HG02642 (cell line): Measurements from ENCODE around the gene YES1.
"Not testable (repeated sequence)": the region's sequence is repeated elsewhere in the genome, so short reads cannot be mapped to it uniquely, and the experiment has no call there.

Experiments
- ATAC-seq: cut with Tn5 transposase; IDR thresholded peaks from one replicate; pipeline ENCODE4 v1.9.1; 2021; ENCODE audit warnings: mild to moderate bottlenecking; ENCODE audit not compliant: unreplicated experiment, poor library complexity

Gene YES1

DNA sequence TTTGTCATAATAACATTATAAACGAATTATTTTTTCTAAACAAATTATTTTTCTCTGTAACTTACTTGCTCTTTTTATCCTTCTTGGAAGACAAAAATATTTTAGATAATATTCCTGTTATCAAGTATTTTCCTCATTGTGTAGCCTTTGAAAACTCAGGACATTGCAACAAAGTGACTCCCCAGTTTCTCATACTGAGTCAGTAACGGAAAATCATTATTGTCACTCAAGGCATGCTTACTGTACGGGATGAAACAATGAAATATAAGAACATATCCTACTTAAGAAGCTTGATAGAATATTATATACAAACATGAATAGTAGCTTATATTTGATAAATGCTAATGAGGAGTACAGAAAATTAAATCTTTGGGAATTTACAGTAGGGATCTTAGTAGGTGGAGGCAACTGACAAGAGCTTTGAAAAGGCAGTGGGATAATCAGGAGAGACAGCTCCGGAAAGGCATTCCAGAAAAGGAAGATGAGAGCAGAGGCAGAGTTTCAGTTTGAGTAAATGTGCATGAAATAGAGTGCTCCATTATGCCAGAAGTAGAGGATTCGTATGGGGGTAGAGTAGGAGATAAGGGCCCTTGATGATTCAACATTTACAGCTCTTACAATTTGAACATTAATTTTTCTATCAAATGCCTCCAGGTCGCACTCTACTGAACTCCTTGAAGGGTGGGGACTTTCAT, 14.0 kb upstream of the YES1 start:
- no peak for ATAC-seq

DNA sequence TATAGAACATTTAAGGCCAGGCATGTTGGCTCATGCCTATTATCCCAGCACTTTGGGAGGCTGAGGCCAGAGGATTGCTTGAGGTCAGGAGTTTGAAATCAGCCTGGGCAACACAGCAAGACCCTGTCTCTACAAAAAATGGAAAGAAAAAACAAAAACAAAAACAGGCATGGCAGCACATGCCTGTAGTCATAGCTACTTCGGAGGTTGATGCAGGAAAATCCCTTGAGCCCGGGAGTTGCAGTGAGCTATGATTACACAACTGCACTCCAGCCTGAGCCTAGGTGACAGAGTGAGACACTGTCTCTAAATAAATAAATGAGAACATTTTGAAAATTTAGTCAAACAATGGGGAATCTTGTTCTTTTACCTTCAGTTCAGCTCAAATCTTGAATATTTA, 12.1 kb upstream of the YES1 start:
- no peak for ATAC-seq

DNA sequence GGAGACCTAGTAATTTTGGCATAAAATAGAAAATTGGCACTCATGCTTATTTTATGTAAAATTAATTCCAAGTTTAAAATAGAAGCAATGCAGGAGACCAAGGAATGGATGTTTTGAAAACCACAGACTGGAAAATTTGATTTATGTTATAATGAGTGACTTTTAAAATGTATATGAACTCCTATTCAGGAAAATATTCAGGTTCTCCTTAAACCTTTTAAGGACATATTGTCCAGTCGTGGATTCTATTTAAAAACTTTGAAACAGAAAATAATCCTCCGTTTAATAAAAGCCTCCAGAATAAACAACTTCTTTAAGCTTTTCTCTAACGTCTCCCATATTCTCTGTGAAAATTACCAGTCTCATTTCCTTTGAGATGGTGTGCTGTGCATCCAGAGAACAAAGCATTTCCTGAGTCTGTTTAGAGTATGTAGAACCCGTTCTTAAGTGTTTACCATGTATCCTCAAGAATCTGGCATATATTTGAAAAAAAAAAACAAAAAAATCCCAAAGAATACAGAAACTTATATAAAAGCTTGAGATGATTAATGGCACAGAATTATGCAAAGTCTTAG, 8.6 kb upstream of the YES1 start:
- no peak for ATAC-seq

DNA sequence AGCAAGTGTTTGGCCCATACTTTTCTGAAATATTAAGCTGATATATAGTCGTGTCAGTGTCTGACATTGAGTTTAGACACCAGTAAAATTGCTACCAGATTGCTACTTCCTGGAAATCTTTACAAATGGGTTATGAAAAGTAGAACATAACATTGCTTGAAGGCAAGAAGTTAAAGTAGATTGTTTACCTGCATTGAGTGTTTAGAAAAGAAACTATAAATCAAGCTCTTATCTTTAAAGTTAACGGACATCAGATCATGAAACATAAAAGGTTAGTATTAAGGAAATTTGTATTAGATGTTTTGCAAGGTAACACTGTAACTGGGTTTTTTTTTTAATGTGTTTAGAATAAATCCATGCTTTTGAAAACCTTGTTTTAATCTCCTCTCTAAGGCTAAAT, 4.8 kb upstream of the YES1 start:
- ATAC-seq, result no peak

DNA sequence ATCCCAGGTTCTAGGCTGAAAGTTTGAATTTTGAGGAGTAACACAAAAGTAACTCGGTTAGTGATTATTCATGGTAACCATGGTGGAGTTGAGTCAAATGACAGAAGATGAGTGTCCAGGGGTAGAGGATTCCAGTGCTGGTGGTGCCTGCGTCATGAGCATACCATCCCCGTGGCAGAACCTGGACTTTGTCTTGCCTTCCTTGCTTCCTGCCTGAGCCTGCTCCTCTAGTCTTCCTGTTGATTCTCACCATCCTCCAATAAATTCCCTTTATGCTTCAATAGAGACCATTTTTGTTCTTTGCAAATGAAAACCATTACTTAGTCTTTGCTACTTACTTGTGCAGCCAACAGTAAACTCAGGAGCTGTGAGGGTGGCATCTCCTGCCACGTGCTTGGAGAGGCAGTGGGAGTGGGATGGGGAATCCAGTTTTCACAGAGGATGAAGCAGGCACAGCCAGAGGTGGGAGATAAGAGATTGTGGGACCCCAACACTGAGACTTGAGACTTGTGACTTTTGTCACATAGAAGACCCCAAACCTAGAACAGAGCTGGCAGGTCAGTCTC, 4.1 kb upstream of the YES1 start:
- no peak for ATAC-seq

DNA sequence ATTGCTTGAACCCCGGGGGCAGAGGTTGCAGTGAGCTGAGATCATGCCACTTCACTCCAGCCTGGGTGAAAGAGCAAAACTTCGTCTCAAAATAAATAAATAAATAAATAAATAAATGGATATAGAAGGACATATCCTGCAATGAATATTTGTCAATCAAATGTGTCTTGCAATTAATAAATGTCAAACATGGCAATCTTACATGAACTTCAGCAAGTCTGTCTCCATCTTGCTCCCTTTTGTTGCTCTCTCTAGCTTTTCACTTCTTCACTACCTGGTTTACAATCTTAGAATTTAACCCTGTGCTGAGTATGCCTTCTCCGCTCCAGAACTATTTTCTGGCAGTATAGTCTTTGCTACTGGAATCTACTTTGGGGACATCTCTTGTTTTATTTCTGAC, 3.3 kb upstream of the YES1 start:
- no peak for ATAC-seq

DNA sequence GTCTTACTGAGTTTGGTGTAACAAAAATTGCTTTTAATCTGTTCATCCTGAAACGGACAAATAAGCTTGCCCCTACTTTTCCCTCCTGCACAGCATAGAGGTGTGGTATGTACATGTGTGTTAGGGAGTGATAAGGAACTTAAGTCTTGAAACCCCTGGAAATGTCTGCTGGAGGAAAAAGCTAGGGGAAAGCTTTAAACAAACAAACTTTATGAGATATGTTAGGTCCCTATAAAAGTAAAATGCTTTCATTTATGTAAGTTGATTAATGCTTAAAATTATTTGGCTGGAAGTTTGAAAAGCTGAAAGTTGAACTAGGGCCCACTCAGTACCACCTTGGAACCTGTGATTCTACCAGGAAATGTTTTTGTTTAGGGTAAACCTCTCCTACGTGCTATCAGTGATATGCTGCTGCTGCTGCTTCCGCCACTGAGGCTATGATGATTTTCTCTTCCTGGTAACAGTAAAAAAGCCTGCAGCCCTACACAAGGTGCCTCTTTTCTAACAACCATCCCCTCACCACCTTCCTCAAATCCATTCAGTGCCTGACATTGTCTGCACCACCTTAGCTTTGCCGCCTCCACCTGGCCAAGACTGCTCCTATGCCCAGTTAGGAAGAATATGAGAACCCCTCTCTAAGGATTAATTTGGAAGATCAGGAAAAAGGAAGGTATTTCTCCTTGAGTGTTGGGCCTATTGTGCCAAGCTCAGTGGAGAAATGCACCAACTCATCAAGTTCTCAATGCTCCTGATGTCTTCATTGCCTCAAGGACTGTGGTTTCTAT, 2.5 kb upstream of the YES1 start:
- no peak for ATAC-seq

DNA sequence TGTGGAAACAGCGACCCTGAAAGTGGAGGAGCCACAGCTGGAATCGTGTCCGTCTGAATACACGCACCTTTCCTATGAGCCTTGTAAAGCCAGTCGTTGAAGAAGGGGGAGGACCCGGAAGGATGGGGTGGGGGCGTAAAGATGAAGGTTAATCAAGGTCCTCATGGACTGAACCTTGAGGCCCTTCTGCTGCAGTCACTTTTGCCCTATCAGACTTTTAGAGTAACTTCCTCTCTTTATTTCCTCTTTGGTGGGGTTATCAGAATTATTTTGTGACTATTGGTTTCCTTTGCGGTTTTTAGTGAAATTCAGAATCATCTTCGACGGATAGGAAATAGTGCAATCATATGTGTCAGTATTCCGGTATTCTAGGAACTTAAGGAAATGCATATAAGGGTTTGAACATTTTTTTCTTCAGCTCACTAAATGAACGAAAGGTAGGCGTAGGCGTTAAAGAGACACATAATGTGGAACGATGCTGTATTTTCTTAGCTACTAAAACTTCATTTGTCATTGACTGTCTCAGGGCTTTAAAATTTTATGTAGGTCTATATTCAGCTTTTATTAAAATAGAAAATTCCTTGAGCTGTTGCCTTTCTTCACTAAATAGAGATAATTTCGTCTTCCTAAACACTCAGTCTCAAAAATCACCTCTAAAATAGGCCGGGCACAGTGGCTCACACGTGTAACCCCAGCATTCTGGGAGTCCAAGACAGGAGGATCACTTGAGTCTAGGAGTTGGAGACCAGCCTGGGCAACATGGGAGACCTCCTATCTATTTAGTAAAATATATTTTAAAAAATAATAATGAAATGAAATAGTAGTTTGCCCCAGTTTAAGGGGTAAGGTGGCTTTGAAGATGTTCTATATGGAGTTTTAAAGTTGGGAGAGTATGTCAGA, 1.4 kb upstream of the YES1 start:
- no peak for ATAC-seq

DNA sequence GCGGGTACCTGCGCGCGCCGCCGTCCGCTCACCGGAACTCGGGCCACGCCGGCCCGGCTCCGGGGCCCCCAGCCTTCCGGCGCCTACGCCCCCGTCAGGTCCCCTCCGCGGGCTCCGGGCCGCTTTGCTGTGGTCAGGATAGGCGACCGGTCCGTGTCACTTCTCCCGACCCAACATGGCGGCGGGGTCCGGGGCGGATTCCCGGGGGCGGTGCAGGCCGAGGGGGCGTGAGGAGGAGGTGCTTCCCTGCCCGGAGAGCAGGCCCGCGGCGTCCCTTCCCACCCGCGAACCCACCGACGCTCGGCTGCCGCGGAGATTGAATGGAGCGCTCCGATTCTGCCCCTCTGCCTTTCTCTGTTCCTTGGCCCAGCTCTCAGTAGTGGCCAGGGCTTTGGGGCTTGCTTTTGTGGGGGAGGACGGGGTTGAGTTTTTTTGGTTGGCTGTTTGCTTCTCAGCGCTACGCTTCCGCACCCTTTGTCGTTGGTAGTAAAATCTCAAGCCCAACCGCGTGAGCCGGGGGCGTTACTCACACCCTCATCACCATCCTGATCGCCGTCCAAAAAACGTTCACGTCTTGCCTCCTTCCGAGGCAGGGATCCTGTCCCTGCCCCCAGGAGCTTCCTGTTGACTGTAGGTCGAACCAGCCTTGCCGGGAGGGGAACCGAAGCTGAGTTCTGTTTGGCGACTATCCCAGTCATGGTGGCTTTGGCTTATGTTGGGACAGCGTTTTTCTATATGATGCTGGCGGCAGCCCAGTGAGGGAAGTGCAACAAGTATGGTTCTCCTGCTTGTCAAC, 532 bp upstream of the YES1 start:
- peak; percentile 62 for ATAC-seq

DNA sequence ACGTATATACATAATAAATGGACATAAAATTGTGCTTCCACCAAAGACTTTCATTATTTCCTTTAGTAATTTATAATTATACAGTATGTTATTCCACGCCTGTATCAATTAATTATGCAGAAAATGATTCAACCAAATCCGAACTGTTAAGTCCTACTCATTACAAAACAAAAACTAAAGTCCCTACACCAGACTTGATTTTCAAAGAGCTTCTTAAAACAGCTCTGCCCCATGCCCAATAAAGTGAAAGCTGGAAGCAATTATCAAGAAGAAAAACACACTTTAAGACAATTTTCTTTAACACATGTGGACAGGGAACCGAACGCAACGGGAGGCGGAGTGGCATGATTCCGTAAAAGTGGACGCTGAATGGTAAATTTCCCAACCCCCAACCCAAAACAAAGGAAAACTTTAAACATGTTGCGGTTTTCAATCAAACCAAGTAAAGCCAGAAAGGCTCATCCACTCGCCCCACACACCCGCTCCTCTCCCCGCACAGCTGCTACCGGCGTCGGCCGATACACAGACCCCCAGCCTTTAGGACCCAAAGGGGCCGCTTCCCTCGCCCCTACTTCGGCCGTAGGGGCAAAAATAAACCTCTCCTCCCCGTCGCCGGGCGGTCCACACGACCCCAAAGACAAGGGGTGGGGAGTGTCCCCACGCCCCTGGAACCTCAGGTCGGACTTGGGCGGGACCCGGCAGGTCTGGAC, 705 bp downstream of the YES1 start:
- peak; percentile 25 for ATAC-seq

DNA sequence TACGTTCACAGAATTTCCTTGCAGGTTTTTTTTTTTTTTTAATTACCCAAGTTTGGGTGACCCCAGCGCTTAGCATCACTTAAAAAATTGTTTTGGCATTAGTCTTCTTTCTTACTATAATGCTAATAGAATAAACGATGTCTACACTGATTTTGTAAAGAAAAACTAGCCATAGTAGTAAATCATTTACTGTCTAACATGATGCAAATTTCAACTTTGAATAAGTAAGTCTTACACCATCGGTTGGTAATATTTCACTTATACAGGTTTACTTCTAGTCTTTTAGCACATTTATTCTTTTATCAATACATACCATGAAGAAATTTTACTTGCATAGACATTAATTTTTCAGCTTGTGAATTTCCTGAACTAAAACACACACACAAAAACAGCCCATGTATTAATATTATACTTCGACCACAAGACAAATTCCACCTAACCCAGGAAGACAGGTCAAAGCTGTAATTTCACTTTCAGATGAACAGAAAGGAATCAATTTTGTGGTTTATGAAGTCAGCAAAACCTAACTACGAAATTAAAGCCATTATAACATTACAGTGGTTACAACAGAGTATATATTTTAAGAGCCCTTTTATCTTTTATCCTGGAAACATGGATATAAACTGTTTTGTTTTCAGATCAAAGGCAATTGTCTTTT, 1.9 kb downstream of the YES1 start:
- no peak for ATAC-seq

DNA sequence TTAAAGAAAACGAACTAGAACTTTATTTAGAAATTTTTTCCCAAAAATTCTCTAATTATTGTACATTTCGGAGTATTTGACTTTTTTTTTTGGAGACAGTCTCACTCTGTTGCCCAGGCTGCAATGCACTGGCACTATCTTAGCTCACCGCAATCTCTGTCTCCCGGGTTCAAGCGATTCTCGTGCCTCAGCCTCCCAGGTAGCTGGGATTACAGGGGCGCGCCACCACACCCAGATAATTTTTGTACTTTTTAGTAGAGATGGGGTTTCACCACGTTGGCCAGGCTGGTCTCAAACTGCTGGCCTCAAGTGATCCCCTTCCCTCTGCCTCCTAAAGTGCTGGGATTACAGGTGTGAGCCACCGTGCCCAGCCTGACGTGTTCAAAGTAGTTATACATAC, 2.8 kb downstream of the YES1 start:
- ATAC-seq, result not testable (repeated sequence)

DNA sequence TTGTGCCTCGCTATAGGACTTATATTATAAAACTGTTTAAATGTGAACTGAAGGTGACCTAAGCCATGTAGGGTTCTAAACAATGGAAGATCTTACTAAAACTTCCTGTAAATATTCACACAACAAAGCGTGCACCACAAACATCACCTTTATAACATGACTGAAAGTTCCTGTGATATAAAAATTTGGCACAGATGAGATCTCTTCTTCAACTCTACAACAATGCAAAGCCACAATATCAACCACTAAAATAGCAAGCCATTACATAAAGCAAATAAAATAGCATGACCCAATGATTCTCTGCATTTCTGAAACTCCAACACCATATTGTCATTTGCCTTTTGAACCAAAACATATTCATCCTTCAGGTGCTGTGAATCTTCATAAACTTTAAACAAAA, 3.5 kb downstream of the YES1 start:
- no peak for ATAC-seq

DNA sequence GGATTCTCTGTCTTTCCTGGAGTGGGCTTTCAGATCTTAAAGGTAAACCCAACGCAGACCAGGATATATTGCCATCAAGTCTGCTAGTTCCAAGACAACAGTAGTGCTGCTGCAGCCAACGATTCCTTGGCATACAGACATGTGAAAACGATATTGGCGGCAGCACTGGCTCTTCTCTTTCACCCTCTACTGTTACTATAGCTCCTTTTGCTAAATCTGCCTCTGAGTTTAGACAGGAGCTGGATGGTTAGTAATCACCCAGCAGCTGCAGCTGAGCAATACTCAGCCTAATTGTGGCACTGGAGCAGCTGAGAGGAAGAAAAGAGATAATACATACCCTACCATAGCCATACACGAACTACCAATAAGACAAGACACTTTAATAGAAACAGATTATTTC, 4.0 kb downstream of the YES1 start:
- ATAC-seq, result no peak

DNA sequence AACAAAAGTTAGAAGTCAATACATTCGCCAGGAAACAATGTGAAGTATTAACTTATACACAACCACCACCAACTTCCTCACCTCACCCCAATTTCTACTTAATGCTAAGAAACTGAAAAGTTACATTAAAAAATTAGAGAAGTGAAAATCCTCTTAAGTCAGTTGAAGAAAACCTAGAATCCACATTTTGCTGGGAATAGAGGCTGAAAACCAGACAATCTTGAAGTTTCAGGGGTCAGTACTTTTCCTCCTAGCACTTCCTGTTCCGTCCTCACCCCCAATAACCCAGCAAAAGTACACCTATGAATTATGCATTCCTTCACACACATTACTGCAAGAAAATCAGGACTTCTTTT, 6.3 kb downstream of the YES1 start:
- ATAC-seq, result peak; percentile 37

DNA sequence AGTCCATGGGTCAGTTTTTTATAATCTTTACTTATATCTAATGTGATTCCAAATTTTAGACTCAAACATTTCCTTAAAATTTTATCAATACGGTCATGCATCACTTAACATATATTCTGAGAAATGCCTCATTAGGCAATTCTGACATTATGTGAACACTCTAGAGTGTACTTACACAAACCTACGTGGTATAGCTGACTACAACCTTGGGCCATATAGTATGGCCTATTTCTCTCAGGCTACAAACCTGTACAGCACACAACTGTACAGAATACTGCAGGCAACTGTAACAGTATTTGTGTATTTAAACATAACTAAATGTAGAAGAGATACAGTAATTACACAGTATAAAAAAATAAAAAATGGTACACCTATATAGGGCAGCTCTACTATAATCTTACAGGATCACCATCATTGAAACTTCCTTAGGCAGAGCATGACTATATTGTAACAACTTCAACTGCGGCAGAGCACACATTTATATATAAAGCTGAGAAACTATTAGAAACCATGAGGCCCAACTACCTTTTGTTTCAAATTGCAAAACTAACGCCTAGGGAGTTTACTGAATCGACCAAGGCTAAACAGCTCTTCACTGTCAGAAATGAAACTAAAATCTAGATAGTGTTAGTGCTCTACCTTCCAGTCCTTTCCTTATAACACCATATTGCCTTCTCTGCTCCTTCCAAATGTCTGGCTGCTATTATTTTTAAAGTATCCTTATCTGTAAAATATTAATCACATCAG, 6.9 kb downstream of the YES1 start:
- ATAC-seq, result peak; percentile 53

DNA sequence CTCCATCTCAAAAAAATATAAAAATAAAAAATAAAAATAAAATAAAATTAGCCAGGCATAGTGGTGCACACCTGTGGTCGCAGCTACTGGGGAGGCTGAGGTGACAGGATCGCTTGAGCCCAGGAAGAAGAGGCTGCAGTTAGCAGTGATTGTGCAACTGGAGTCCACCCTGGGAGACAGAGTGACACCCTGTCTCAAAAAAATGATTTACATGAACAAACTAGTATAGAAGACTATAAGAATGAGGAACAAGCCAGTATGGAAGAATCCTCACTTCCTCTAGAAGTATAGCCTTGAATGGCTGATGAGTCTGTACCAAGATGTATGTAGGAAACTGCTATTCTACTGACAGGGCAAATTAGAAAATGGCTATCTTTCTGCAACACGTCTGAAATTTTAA, 10.9 kb downstream of the YES1 start:
- no peak for ATAC-seq

DNA sequence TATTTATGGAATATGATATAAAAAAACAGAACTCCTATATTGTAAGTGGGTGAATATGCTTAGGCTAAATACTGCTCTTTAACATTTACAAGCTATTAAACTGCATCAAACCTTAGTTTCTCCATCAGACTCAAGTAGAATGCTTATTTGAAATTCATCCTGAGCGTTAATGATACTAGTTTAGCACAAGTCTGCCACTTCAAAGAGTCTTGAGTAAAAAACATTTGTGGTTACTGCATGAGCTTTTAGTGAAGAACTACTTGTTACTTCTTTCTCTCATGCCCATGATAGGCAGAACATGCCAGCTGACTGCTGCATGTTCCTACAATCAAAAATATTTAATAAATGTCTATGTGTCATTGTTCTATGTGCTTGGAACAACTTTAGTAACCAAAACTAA, 12.1 kb downstream of the YES1 start:
- ATAC-seq, result no peak
